HL-60 (cell line): ENCODE data around the gene ICAM3.

Experiments
- CTCF ChIP-seq: IDR thresholded peaks from one replicate; pipeline ENCODE4 v1.5.1; 2011; ENCODE audit warnings: low read length, control low read depth, inconsistent platforms; ENCODE audit not compliant: insufficient read depth
- POLR2AphosphoS5 ChIP-seq: IDR thresholded peaks from 2 replicates; pipeline ENCODE4 v1.6.1; 2012; ENCODE audit warnings: low read depth
- TF ChIP-seq, protein P1 (sequence below): IDR thresholded peaks from 2 replicates; pipeline ENCODE4 v1.6.1; 2012; ENCODE audit warnings: low read depth; ENCODE audit not compliant: insufficient replicate concordance

DNA sequence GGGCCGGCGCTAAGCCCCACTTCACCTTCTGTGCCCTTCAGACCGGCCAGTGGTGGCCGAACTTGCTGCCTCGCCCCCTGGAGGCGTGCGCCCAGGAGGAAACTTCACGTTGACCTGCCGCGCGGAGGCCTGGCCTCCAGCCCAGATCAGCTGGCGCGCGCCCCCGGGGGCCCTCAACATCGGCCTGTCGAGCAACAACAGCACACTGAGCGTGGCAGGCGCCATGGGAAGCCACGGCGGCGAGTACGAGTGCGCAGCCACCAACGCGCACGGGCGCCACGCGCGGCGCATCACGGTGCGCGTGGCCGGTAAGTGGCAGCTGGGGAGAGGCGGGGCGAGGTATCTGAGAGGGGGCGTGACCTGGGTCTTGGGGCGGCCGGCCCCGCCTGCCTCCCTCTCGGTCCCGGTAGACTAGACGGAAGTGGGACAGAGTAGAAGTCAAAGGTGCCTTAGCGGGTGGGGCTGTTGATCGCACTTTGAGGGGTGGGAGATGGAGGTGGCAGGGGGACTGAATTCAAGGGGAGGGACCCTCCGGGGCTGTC lies 44.0 kb downstream of the ICAM3 start:
- no peak for TF ChIP-seq CTCF
- TF ChIP-seq, protein P1, sequence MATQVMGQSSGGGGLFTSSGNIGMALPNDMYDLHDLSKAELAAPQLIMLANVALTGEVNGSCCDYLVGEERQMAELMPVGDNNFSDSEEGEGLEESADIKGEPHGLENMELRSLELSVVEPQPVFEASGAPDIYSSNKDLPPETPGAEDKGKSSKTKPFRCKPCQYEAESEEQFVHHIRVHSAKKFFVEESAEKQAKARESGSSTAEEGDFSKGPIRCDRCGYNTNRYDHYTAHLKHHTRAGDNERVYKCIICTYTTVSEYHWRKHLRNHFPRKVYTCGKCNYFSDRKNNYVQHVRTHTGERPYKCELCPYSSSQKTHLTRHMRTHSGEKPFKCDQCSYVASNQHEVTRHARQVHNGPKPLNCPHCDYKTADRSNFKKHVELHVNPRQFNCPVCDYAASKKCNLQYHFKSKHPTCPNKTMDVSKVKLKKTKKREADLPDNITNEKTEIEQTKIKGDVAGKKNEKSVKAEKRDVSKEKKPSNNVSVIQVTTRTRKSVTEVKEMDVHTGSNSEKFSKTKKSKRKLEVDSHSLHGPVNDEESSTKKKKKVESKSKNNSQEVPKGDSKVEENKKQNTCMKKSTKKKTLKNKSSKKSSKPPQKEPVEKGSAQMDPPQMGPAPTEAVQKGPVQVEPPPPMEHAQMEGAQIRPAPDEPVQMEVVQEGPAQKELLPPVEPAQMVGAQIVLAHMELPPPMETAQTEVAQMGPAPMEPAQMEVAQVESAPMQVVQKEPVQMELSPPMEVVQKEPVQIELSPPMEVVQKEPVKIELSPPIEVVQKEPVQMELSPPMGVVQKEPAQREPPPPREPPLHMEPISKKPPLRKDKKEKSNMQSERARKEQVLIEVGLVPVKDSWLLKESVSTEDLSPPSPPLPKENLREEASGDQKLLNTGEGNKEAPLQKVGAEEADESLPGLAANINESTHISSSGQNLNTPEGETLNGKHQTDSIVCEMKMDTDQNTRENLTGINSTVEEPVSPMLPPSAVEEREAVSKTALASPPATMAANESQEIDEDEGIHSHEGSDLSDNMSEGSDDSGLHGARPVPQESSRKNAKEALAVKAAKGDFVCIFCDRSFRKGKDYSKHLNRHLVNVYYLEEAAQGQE = no peak
- TF ChIP-seq POLR2AphosphoS5 = no peak
